WTC11 (cell line): ENCODE measurements around the gene HES6. TPM values are rescaled to one million over a fixed set of nuclear protein-coding genes. Genes with fewer than 3 reads are reported as not detected.
A peak's percentile ranks its signal among the peaks of the same experiment; 100 is the strongest.

ENCODE experiments used
- ARID4B ChIP-seq: sonication (generic); formaldehyde crosslinking; IDR thresholded peaks from 2 replicates; pipeline ENCODE4 v1.8.0; 2023; ENCODE audit warnings: missing genetic modification reagents, mild to moderate bottlenecking, borderline replicate concordance
- ATF3 ChIP-seq: sonication (generic); formaldehyde crosslinking; conservative IDR thresholded peaks from 2 replicates; pipeline ENCODE4 v1.8.1; 2022; ENCODE audit warnings: mild to moderate bottlenecking, missing genetic modification reagents
- CREM ChIP-seq: sonication (generic); formaldehyde crosslinking; IDR thresholded peaks from 2 replicates; pipeline ENCODE4 v1.8.1; 2022; ENCODE audit warnings: mild to moderate bottlenecking, missing genetic modification reagents, moderate library complexity
- MYBL2 ChIP-seq: sonication (generic); formaldehyde crosslinking; IDR thresholded peaks from 2 replicates; pipeline ENCODE4 v1.8.1; 2023; ENCODE audit warnings: mild to moderate bottlenecking, moderate library complexity, missing genetic modification reagents
- PRDM15 ChIP-seq: sonication (generic); formaldehyde crosslinking; IDR thresholded peaks from 2 replicates; pipeline ENCODE4 v1.8.0; 2022; ENCODE audit warnings: missing genetic modification reagents
- PREB ChIP-seq: sonication (generic); formaldehyde crosslinking; IDR thresholded peaks from 2 replicates; pipeline ENCODE4 v1.8.1; 2022; ENCODE audit warnings: mild to moderate bottlenecking, missing genetic modification reagents, moderate library complexity, borderline replicate concordance
- SP1 ChIP-seq: sonication (generic); formaldehyde crosslinking; conservative IDR thresholded peaks from 2 replicates; pipeline ENCODE4 v1.8.1; 2022; ENCODE audit warnings: missing genetic modification reagents
- TEAD1 ChIP-seq: sonication (generic); formaldehyde crosslinking; IDR thresholded peaks from 2 replicates; pipeline ENCODE4 v1.8.0; 2022; ENCODE audit warnings: mild to moderate bottlenecking, missing genetic modification reagents
- TEAD4 ChIP-seq: sonication (generic); formaldehyde crosslinking; IDR thresholded peaks from 2 replicates; pipeline ENCODE4 v1.8.0; 2022; ENCODE audit warnings: mild to moderate bottlenecking, missing genetic modification reagents
- ZNF232 ChIP-seq: sonication (generic); formaldehyde crosslinking; IDR thresholded peaks from 2 replicates; pipeline ENCODE4 v1.8.0; 2022; ENCODE audit warnings: mild to moderate bottlenecking, missing genetic modification reagents
- ZNF263 ChIP-seq: sonication (generic); formaldehyde crosslinking; IDR thresholded peaks from 2 replicates; pipeline ENCODE4 v1.8.1; 2022; ENCODE audit warnings: low read depth, mild to moderate bottlenecking, moderate library complexity, missing genetic modification reagents
- ZNF281 ChIP-seq: sonication (generic); formaldehyde crosslinking; IDR thresholded peaks from 2 replicates; pipeline ENCODE4 v1.8.0; 2023; ENCODE audit warnings: mild to moderate bottlenecking, missing genetic modification reagents
- ZSCAN18 ChIP-seq: fragments of 250-450 bp; sonication (Bioruptor Pico); IDR thresholded peaks from 2 replicates; pipeline ENCODE4 v2.1.2; 2022; ENCODE audit warnings: mild to moderate bottlenecking, moderate library complexity
- total RNA-seq: library from RNA; stranded (reverse); gene quantifications from 3 replicates; pipeline ENCODE4 v1.2.3, GENCODE V29; 2021

HES6 gene
- total RNA-seq, 1 experiment from 2014 or later = 52.1 TPM

GRCh38 chr2:238238766-238239542, 884 bp downstream of the HES6 start (continued):
- TF ChIP-seq PREB (CRISPR knock-in tag) (peak; percentile 99), ZNF263 (peak; percentile 84; the same call in 1 of the 2 replicates), MYBL2 (CRISPR knock-in tag) (peak; percentile 99), ATF3 (CRISPR knock-in tag) (peak; percentile 98), SP1 (CRISPR knock-in tag) (peak; percentile 71), ZNF232 (CRISPR knock-in tag) (peak; percentile 99), ZSCAN18 (no peak), TEAD4 (CRISPR knock-in tag) (peak; percentile 99), PRDM15 (CRISPR knock-in tag) (peak; percentile 88), ZNF281 (CRISPR knock-in tag) (peak; percentile 99), TEAD1 (peak; percentile 99), ARID4B (CRISPR knock-in tag) (peak; percentile 100), CREM (CRISPR knock-in tag) (peak; percentile 91; the same call in 1 of the 2 replicates)
